Stimulated activated naive CD8-positive, alpha-beta T cell treated with anti-CD3 and anti-CD28 coated beads, Interleukin-15, Interleukin-2, amounts not matched to agents 100 ng/mL and 50 ng/mL, for 24 hours (primary cell): Measurements from ENCODE around the gene CCDC9B.

ENCODE experiments used
- H3K27ac Mint-ChIP-seq: one replicate; pipeline ENCODE4 v1.8.0; 2021; ENCODE audit warnings: mild to moderate bottlenecking, mixed read lengths
- H3K27me3 Mint-ChIP-seq: one replicate; pipeline ENCODE4 v1.8.0; 2021; ENCODE audit warnings: mixed read lengths
- H3K36me3 Mint-ChIP-seq: one replicate; pipeline ENCODE4 v1.8.0; 2021; ENCODE audit warnings: low read depth, mixed read lengths
- H3K4me1 Mint-ChIP-seq: one replicate; pipeline ENCODE4 v1.8.0; 2021; ENCODE audit warnings: low read depth, mixed read lengths
- H3K4me3 Mint-ChIP-seq: one replicate; pipeline ENCODE4 v1.8.0; 2021; ENCODE audit warnings: mild to moderate bottlenecking, mixed read lengths
- H3K9me3 Mint-ChIP-seq: one replicate; pipeline ENCODE4 v1.8.0; 2021; ENCODE audit warnings: mixed read lengths

The CCDC9B gene

DNA sequence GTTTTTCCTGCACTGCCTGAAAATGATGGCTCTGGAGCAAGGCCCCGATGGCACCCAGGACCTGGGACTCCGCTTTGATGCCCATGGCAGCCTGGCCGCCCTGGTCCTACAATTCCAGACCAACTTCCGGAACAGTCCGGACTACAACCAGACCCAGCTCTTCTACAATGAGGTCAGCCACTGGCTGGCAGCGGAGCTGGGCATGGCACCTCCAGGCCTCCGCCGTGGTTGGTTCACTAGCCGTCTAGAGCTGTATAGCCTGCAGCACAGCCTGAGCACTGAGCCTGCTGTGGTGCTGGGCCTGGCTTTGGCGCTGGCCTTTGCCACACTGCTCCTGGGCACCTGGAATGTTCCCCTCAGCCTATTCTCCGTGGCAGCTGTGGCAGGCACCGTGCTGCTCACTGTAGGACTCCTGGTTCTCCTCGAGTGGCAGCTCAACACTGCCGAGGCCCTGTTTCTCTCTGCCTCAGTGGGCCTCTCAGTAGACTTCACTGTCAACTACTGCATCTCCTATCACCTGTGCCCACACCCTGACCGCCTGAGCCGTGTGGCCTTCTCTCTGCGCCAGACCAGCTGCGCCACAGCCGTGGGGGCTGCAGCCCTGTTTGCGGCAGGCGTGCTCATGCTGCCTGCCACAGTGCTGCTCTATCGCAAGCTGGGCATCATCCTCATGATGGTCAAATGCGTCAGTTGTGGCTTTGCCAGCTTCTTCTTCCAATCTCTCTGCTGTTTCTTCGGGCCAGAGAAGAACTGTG lies 28.2 kb upstream of the CCDC9B start:
- no peaks in the 10 kb centered on the region for H3K36me3 Mint-ChIP-seq
- no peaks in the 10 kb centered on the region for H3K9me3 Mint-ChIP-seq
- H3K27me3 Mint-ChIP-seq: no peaks in the 10 kb centered on the region
- H3K4me1 Mint-ChIP-seq: peaks cover 23% of the 10 kb centered on the region
- H3K4me3 Mint-ChIP-seq: no peak overlapping the region
- H3K27ac Mint-ChIP-seq: peak overlapping the region; percentile 57

DNA sequence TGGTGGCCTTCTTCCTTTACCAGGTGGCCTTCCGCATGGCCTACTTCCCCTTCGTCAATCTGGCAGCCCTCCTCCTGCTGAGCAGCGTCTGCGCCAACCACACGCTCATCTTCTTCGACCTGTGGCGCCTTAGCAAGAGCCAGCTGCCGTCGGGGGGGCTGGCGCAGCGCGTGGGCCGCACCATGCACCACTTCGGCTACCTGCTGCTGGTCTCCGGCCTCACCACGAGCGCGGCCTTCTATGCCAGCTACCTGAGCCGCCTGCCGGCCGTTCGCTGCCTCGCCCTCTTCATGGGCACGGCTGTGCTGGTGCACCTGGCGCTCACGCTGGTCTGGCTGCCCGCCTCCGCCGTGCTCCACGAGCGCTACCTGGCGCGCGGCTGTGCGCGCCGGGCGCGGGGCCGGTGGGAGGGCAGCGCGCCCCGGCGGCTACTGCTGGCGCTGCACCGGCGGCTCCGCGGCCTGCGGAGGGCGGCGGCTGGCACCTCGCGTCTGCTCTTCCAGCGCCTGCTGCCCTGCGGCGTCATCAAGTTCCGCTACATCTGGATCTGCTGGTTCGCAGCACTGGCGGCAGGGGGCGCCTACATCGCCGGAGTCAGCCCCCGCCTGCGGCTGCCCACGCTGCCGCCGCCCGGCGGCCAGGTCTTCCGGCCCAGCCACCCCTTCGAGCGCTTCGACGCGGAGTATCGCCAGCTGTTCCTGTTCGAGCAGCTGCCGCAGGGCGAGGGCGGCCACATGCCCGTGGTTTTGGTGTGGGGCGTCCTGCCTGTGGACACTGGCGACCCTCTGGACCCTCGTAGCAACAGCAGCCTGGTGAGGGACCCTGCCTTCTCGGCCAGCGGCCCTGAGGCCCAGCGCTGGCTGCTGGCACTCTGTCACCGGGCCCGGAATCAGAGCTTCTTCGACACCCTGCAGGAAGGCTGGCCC lies 27.2 kb upstream of the CCDC9B start:
- H3K27ac Mint-ChIP-seq: peak overlapping the region; percentile 59
- no peaks in the 10 kb centered on the region for H3K36me3 Mint-ChIP-seq
- peaks cover 23% of the 10 kb centered on the region for H3K4me1 Mint-ChIP-seq
- H3K4me3 Mint-ChIP-seq: peak overlapping the region; percentile 85
- H3K27me3 Mint-ChIP-seq: no peaks in the 10 kb centered on the region
- no peaks in the 10 kb centered on the region for H3K9me3 Mint-ChIP-seq

DNA sequence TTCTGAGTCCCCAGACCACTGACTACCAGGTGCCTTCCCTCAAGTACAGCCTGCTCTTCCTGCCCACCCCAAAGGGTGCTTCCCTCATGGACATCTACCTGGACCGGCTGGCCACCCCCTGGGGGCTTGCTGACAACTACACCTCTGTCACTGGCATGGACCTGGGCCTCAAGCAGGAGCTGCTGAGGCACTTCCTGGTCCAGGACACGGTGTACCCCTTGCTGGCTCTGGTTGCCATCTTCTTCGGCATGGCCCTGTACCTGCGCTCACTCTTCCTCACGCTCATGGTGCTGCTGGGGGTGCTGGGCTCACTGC lies 26.6 kb upstream of the CCDC9B start:
- Mint-ChIP-seq H3K27ac (peak overlapping the region; percentile 59), H3K4me1 (peaks cover 23% of the 10 kb centered on the region), H3K27me3 (no peaks in the 10 kb centered on the region), H3K36me3 (peaks cover 4% of the 10 kb centered on the region), H3K4me3 (peak overlapping the region; percentile 85), H3K9me3 (no peaks in the 10 kb centered on the region)

- Mint-ChIP-seq H3K4me3 (peak overlapping the region; percentile 85), H3K36me3 (peaks cover 4% of the 10 kb centered on the region), H3K9me3 (no peaks in the 10 kb centered on the region), H3K27ac (peak overlapping the region; percentile 59), H3K27me3 (no peaks in the 10 kb centered on the region), H3K4me1 (peaks cover 23% of the 10 kb centered on the region)
Observed at GRCh38 chr15:40366457-40367370, 26.0 kb upstream of the CCDC9B start.

DNA sequence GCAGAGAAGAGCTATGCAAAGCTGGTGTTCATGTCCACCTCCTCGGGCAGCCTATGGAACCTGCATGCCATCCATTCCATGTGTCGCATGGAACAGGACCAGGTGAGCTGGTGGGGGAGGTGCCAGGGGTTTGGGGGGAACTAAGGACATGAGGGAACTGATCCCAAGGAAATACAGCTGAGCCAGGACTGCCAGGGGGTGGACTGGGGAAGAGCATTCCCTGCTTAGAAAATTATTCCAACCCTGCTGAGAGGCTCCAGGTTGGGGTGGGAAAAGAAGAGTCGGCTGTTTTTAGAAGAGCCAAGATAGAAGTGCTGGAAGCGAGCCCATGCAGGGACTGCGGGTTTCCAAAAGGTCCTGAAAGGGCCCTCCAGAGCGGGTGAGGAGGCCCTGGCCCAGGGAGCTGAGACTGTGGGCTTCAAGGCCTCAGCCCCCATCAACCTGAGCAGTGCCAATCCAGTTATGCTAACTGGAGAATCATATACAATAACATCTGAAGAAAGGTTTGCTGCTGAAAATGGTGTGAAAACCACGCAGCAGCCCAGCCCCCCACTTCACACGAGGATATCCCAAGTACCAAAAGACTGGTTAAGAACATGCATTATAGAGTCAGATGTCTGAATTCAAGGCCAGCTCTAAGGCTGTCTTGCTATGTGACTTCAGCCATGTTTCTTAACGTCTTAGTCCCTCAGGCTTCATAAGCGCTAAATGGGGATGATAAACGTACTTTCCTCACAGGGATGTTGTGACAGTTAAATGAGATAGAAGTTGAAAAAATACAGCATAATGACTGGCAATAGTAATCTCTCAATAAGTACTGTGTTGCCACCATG lies 25.1 kb upstream of the CCDC9B start:
- Mint-ChIP-seq H3K36me3 (peaks cover 4% of the 10 kb centered on the region), H3K27ac (no peak overlapping the region), H3K9me3 (no peaks in the 10 kb centered on the region), H3K27me3 (no peaks in the 10 kb centered on the region), H3K4me1 (peaks cover 23% of the 10 kb centered on the region), H3K4me3 (no peak overlapping the region)

GRCh38 chr15:40365016-40365415 lies 24.3 kb upstream of the CCDC9B start:
- no peak overlapping the region for H3K4me3 Mint-ChIP-seq
- H3K36me3 Mint-ChIP-seq: peaks cover 4% of the 10 kb centered on the region
- no peaks in the 10 kb centered on the region for H3K27me3 Mint-ChIP-seq
- H3K9me3 Mint-ChIP-seq: no peaks in the 10 kb centered on the region
- peaks cover 23% of the 10 kb centered on the region for H3K4me1 Mint-ChIP-seq
- no peak overlapping the region for H3K27ac Mint-ChIP-seq

- no peaks in the 10 kb centered on the region for H3K27me3 Mint-ChIP-seq
- H3K27ac Mint-ChIP-seq: no peak overlapping the region
- peaks cover 4% of the 10 kb centered on the region for H3K36me3 Mint-ChIP-seq
- H3K4me3 Mint-ChIP-seq: no peak overlapping the region
- no peaks in the 10 kb centered on the region for H3K9me3 Mint-ChIP-seq
- peaks cover 23% of the 10 kb centered on the region for H3K4me1 Mint-ChIP-seq
Observed at GRCh38 chr15:40364251-40364650, 23.5 kb upstream of the CCDC9B start.

GRCh38 chr15:40363611-40364010 lies 22.9 kb upstream of the CCDC9B start:
- Mint-ChIP-seq H3K4me1 (peaks cover 22% of the 10 kb centered on the region), H3K27me3 (no peaks in the 10 kb centered on the region), H3K27ac (no peak overlapping the region), H3K36me3 (peaks cover 4% of the 10 kb centered on the region), H3K9me3 (no peaks in the 10 kb centered on the region), H3K4me3 (no peak overlapping the region)

- H3K36me3 Mint-ChIP-seq: peaks cover 4% of the 10 kb centered on the region
- no peaks in the 10 kb centered on the region for H3K27me3 Mint-ChIP-seq
- no peaks in the 10 kb centered on the region for H3K9me3 Mint-ChIP-seq
- no peak overlapping the region for H3K27ac Mint-ChIP-seq
- H3K4me1 Mint-ChIP-seq: peaks cover 15% of the 10 kb centered on the region
- no peak overlapping the region for H3K4me3 Mint-ChIP-seq
Observed at GRCh38 chr15:40361640-40362039, 20.9 kb upstream of the CCDC9B start.

DNA sequence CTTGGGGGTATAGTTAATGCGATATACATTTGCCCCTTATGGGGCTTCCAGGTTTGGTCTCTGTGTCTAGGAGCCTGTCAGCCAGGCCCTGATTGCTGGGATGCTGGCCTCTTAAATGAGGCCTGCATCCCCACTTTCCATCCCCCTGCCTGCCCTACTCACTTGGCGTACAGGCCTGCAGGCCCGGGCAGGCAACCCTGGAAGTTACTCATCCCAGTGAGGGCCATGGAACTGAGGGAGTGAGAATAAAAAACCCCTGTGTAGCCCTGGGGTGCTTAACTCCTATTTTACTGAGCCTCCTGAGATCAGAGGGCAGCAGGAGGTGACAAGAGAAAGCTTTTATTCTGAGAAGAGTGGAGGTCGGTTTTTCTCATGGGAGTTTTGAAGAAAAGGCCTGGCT lies 19.3 kb upstream of the CCDC9B start:
- H3K27me3 Mint-ChIP-seq: peaks cover 3% of the 10 kb centered on the region
- H3K9me3 Mint-ChIP-seq: no peaks in the 10 kb centered on the region
- H3K4me3 Mint-ChIP-seq: no peak overlapping the region
- peaks cover 4% of the 10 kb centered on the region for H3K36me3 Mint-ChIP-seq
- H3K27ac Mint-ChIP-seq: no peak overlapping the region
- peaks cover 10% of the 10 kb centered on the region for H3K4me1 Mint-ChIP-seq

- Mint-ChIP-seq H3K36me3 (peaks cover 4% of the 10 kb centered on the region), H3K27me3 (peaks cover 3% of the 10 kb centered on the region), H3K4me1 (peaks cover 10% of the 10 kb centered on the region), H3K9me3 (no peaks in the 10 kb centered on the region), H3K4me3 (peak overlapping the region; percentile 72), H3K27ac (no peak overlapping the region)
Observed at GRCh38 chr15:40358471-40359353, 18.0 kb upstream of the CCDC9B start.

- no peak within 1 kb of the TSS for H3K27ac Mint-ChIP-seq
- H3K4me3 Mint-ChIP-seq: peak within 1 kb of the TSS; percentile 78
Observed at GRCh38 chr15:40357723-40358470, 17.2 kb upstream of the CCDC9B start, which contains the start of gene DISP2. DISP2 (plus strand) TSS chr15:40358219; CDS start chr15:40358322, 103 bp downstream.

DNA sequence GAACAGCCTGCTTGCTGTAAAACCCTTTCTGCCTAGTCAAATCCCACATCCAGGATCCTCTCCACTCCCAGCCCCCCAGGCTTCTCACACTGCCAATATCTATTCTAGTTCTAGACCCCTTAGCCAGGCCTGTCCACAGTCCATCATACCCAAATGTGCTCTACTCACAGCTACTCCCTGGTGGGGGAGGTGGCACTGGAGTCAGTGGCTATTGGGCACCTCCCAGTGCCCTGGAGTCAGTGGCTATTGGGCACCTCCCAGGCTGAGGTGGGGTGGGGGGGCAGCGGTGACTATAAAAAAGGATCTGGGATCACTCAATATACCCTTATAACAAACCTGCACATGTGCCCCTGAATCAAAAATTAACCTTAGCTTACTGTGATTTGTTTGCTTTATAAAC lies 16.5 kb upstream of the CCDC9B start:
- Mint-ChIP-seq H3K27me3 (peaks cover 3% of the 10 kb centered on the region), H3K4me1 (peaks cover 10% of the 10 kb centered on the region), H3K4me3 (peak overlapping the region; percentile 78), H3K27ac (no peak overlapping the region), H3K36me3 (no peaks in the 10 kb centered on the region), H3K9me3 (no peaks in the 10 kb centered on the region)

More at GRCh38 chr15:40357723-40358470, 17.2 kb upstream of the CCDC9B start, which contains the start of gene DISP2:
- Mint-ChIP-seq H3K36me3 (peaks cover 4% of the 10 kb centered on the region), H3K27me3 (peaks cover 3% of the 10 kb centered on the region), H3K4me1 (peaks cover 10% of the 10 kb centered on the region), H3K9me3 (no peaks in the 10 kb centered on the region)
